K562 (cell line): Measurements from ENCODE around the gene CDC42EP2. TPM values are rescaled to one million over a fixed set of nuclear protein-coding genes. Genes with fewer than 3 reads are reported as not detected.

Experiments
- ATAC-seq: fragments of 200-7000 bp; cut with Tn5 transposase; 3 replicates; pipeline ENCODE4 v1.9.1; 2020; ENCODE audit warnings: moderate library complexity
- BruUV-seq: library from RNA; stranded (reverse); fragments of 400-500 nt; replicated peaks from 2 replicates; lab custom pipeline; 2021; lab: Mats Ljungman, UMichigan
- CTCF ChIA-PET: fragments of 300-600 bp; formaldehyde crosslinking; extraction: SDS; loops from one replicate; lab custom pipeline; 2021; ENCODE audit warnings: low intra/inter-chr PET ratio; lab: Yijun Ruan, JAX
- POLR2A ChIA-PET: fragments of 300-600, 350-650 bp; sonication (Branson Sonifier 250); formaldehyde crosslinking; extraction: SDS; loops from one replicate; lab custom pipeline; 2021; ENCODE audit warnings: antibody characterized with exemption, inconsistent platforms; lab: Yijun Ruan, JAX
- DNase-seq, 4 experiments: peaks; one replicate each; pipeline versions ENCODE4 v3.0.0 to v3.0.0-alpha.2; 2011 to 2018; ENCODE audit warnings: low spot score in 3 of 4, mixed read lengths in 3 of 4; ENCODE audit errors: extremely low read depth in 1 of 4
- FAIRE-seq: peaks from 2 replicates; lab custom pipeline; 2011; peaks lifted over from hg19 to GRCh38; lab: Jason Lieb, UNC
- H2AFZ ChIP-seq: 2 replicates; pipeline ENCODE4 v1.6.0; 2011; ENCODE audit warnings: low read depth, low read length, control low read depth, inconsistent platforms
- H3K27ac ChIP-seq: fragments of 200-600 bp; 3 replicates; pipeline ENCODE4 v1.8.0; 2011; ENCODE audit warnings: low read depth, mild to moderate bottlenecking, control low read depth, inconsistent platforms, low read length, moderate library complexity, mixed read lengths; ENCODE audit errors: extremely low read depth
- H3K27me3 ChIP-seq, 2 experiments: fragments of 300-600 bp in 1 of 2; 2 replicates in 1 of 2; 3 replicates in 1 of 2; pipeline versions ENCODE4 v1.6.0 to v1.8.0; 2011; ENCODE audit warnings: inconsistent platforms in 2 of 2, low read length in 2 of 2, mild to moderate bottlenecking in 1 of 2, mixed read lengths in 1 of 2, moderate library complexity in 1 of 2; ENCODE audit not compliant: control insufficient read depth in 2 of 2, insufficient read depth in 2 of 2
- H3K36me3 ChIP-seq: fragments of 300-600 bp; 3 replicates; pipeline ENCODE4 v1.8.0; 2011; ENCODE audit warnings: mild to moderate bottlenecking, low read length, inconsistent platforms; ENCODE audit not compliant: control insufficient read depth, insufficient read depth
- H3K4me1 ChIP-seq, 2 experiments: fragments of 200-600 bp in 1 of 2; replicated peaks in 1 of 2; 2 replicates in 1 of 2; 3 replicates in 1 of 2; pipeline versions ENCODE4 v1.5.1 to v1.8.0; 2011; ENCODE audit warnings: inconsistent platforms in 2 of 2, low read length in 2 of 2, mild to moderate bottlenecking in 1 of 2, mixed read lengths in 1 of 2, moderate library complexity in 1 of 2; ENCODE audit not compliant: control insufficient read depth in 2 of 2, insufficient read depth in 2 of 2
- H3K4me2 ChIP-seq: 2 replicates; pipeline ENCODE4 v1.6.1; 2011; ENCODE audit warnings: low read length, control low read depth, inconsistent platforms, mixed read lengths; ENCODE audit not compliant: insufficient read depth
- H3K4me3 ChIP-seq: fragments of 200-600 bp; sonication (generic), shearing (Covaris generic); 2 replicates; pipeline ENCODE4 v1.5.1; 2016; ENCODE audit warnings: control low read depth, inconsistent platforms
- H3K79me2 ChIP-seq: fragments of 200-600 bp; 3 replicates; pipeline ENCODE4 v1.8.0; 2011; ENCODE audit warnings: low read length, inconsistent platforms; ENCODE audit not compliant: control insufficient read depth, insufficient read depth
- H3K9ac ChIP-seq, 2 experiments: 2 replicates each; pipeline versions ENCODE4 v1.6.0 to v1.6.1; 2011; ENCODE audit warnings: low read depth in 2 of 2, low read length in 2 of 2, control low read depth in 1 of 2, inconsistent platforms in 1 of 2, mild to moderate bottlenecking in 1 of 2, mixed read lengths in 1 of 2; ENCODE audit not compliant: insufficient read depth in 1 of 2
- H3K9me1 ChIP-seq: one replicate; pipeline ENCODE4 v1.6.0; 2011; ENCODE audit warnings: inconsistent platforms, mild to moderate bottlenecking, low read length, moderate library complexity; ENCODE audit not compliant: control insufficient read depth, insufficient read depth
- H3K9me3 ChIP-seq: replicated peaks from 2 replicates; pipeline ENCODE4 v1.5.1; 2011; ENCODE audit warnings: low read depth, low read length, inconsistent platforms; ENCODE audit not compliant: control insufficient read depth, insufficient read depth
- H4K20me1 ChIP-seq: replicated peaks from 2 replicates; pipeline ENCODE4 v1.6.1; 2011; ENCODE audit warnings: low read length, inconsistent platforms, mixed read lengths; ENCODE audit not compliant: control insufficient read depth, insufficient read depth
- ARID1B ChIP-seq: fragments of 450-650 bp; IDR thresholded peaks from 2 replicates; pipeline ENCODE4 v1.6.1; 2016; ENCODE audit warnings: antibody characterized with exemption, mild to moderate bottlenecking, inconsistent platforms
- CBFA2T3 ChIP-seq: fragments of 450-650 bp; IDR thresholded peaks from 2 replicates; pipeline ENCODE4 v1.6.1; 2017
- CBX1 ChIP-seq: sonication (generic); IDR thresholded peaks from 2 replicates; pipeline ENCODE4 v1.6.1; 2016; ENCODE audit warnings: antibody characterized with exemption, low read depth, mild to moderate bottlenecking
- CEBPZ ChIP-seq: fragments of 150-350 bp; IDR thresholded peaks from 2 replicates; pipeline ENCODE4 v1.6.1; 2014; ENCODE audit warnings: low read depth, mild to moderate bottlenecking, low read length, borderline replicate concordance
- CXXC5 ChIP-seq: fragments of 250-450 bp; sonication (Bioruptor Pico); IDR thresholded peaks from 2 replicates; pipeline ENCODE4 v1.8.0; 2022; ENCODE audit warnings: inconsistent platforms, mild to moderate bottlenecking, moderate library complexity
- FOXP1 ChIP-seq: sonication (generic); formaldehyde crosslinking; IDR thresholded peaks from 2 replicates; pipeline ENCODE4 v1.8.0; 2022; ENCODE audit warnings: mild to moderate bottlenecking, missing genetic modification reagents
- GATA2 ChIP-seq: sonication (generic); formaldehyde crosslinking; IDR thresholded peaks from 2 replicates; pipeline ENCODE4 v1.4.0; 2020; ENCODE audit warnings: mild to moderate bottlenecking, missing genetic modification reagents
- GATAD2A ChIP-seq: fragments of 450-650 bp; IDR thresholded peaks from 2 replicates; pipeline ENCODE4 v1.6.1; 2017
- MTA2 ChIP-seq: fragments of 450-650 bp; IDR thresholded peaks from 2 replicates; pipeline ENCODE4 v1.6.1; 2016; ENCODE audit warnings: low read depth
- NFXL1 ChIP-seq: fragments of 450-650 bp; formaldehyde crosslinking; IDR thresholded peaks from 2 replicates; pipeline ENCODE4 v1.4.0; 2021; ENCODE audit warnings: mild to moderate bottlenecking
- PKNOX1 ChIP-seq: fragments of 450-650 bp; IDR thresholded peaks from 2 replicates; pipeline ENCODE4 v1.6.1; 2016
- RFX1 ChIP-seq: fragments of 450-650 bp; IDR thresholded peaks from 2 replicates; pipeline ENCODE4 v1.6.1; 2016; ENCODE audit warnings: mild to moderate bottlenecking, moderate library complexity
- SMAD4 ChIP-seq: fragments of 250-450 bp; sonication (Bioruptor Pico); conservative IDR thresholded peaks from 2 replicates; pipeline ENCODE4 v1.8.0; 2021; ENCODE audit warnings: inconsistent platforms, mild to moderate bottlenecking, moderate library complexity
- SMARCA5 ChIP-seq: fragments of 450-650 bp; IDR thresholded peaks from 2 replicates; pipeline ENCODE4 v1.6.1; 2016
- TCF3 ChIP-seq: sonication (generic); formaldehyde crosslinking; IDR thresholded peaks from 2 replicates; pipeline ENCODE4 v1.4.0; 2020; ENCODE audit warnings: mild to moderate bottlenecking, missing genetic modification reagents
- ZC3H8 ChIP-seq: fragments of 450-650 bp; IDR thresholded peaks from 2 replicates; pipeline ENCODE4 v1.6.1; 2017
- ZNF551 ChIP-seq: fragments of 250-450 bp; sonication (Bioruptor Pico); IDR thresholded peaks from 2 replicates; pipeline ENCODE4 v1.5.0; 2021; ENCODE audit warnings: mild to moderate bottlenecking, moderate library complexity
- ZSCAN29 ChIP-seq: fragments of 450-650 bp; IDR thresholded peaks from 2 replicates; pipeline ENCODE4 v1.6.1; 2017
- ZSCAN32 ChIP-seq: fragments of 450-650 bp; formaldehyde crosslinking; IDR thresholded peaks from 2 replicates; pipeline ENCODE4 v1.4.0; 2020; ENCODE audit warnings: mild to moderate bottlenecking, moderate library complexity
- WGBS: fragments of 100-300 bp; shearing (Covaris generic); methylation state at CpG from one replicate; pipeline ENCODE4 v1.1.6; 2016; ENCODE audit warnings: low coverage, mixed read lengths; ENCODE audit not compliant: insufficient coverage; ENCODE audit errors: missing lambda C conversion rate; 5-methylcytosine and 5-hydroxymethylcytosine counted together
- in situ Hi-C: fragments of 300-500 bp; cut with MboI; formaldehyde crosslinking; loops from 4 replicates; pipeline ENCODE4 v1.15.0; 2018; ENCODE audit warnings: inconsistent platforms, mixed read lengths
- intact Hi-C: fragments of 100-400 bp; cut with micrococcal nuclease; formaldehyde crosslinking; loops from 2 replicates; pipeline ENCODE4 v1.14.2; 2022
- polyA plus RNA-seq, 8 experiments: library from polyadenylated mRNA; depleted of rRNA in 4 of 8; stranded (reverse) in 5 of 8; unstranded in 3 of 8; fragments of >200 nt; fragmentation: Nextera tagmentation in 2 of 8; fragmentation: Illumina TruSeq in 1 of 8; extraction: Ambion mirVana in 2 of 8; extraction: Trizol in 1 of 8; gene quantifications; 2 replicates each; pipeline versions ENCODE4 v1.2.1 to v1.2.3, GENCODE V29; 2011 to 2014; ENCODE audit warnings: inconsistent platforms in 1 of 8, missing spikeins in 1 of 8
- total RNA-seq, 7 experiments: library from RNA; depleted of rRNA in 6 of 7; stranded (reverse); fragments of >200 nt in 6 of 7; fragmentation: Illumina TruSeq in 2 of 7; extraction: Trizol in 2 of 7; gene quantifications; 2 replicates each; pipeline versions ENCODE4 v1.2.1 to v1.2.3, GENCODE V29; 2011 to 2021; ENCODE audit warnings: low replicate concordance in 1 of 7
- TF ChIP-seq, protein P1 (sequence below): sonication (generic); formaldehyde crosslinking; IDR thresholded peaks from 2 replicates; pipeline ENCODE4 v1.8.1; 2023; ENCODE audit warnings: mild to moderate bottlenecking, missing genetic modification reagents

Gene CDC42EP2
- total and polyA plus RNA-seq, 9 of the 15 experiments (the other 6 are each of a cell fraction or from before 2014, with no cell fraction given), result 0.27 to 3.5 (median 0.83) TPM; not detected in 1

GRCh38 chr11:65357856-65358356, 43.2 kb downstream of the CDC42EP2 start:
- peak; percentile 60 to 74 (median 64) for DNase-seq
- H3K9me3 ChIP-seq, result no peaks in the 10 kb centered on the region
- H3K4me1 ChIP-seq, result peaks cover 34 to 59% of the 10 kb centered on the region in 2 experiments
- no peaks in the 10 kb centered on the region for H3K27me3 ChIP-seq
- ChIA-PET POLR2A (interaction anchor here (0.7 to 15.6 kb wide), 9 partner anchors 13 to 163 kb away, joined by 3 to 253 read pairs (median 4); partner anchors contain the start of genes MALAT1 and NEAT1), CTCF (no interaction called here)
- peaks cover 6% of the 10 kb centered on the region; the same call in 1 of the 2 replicates for H4K20me1 ChIP-seq
- intact Hi-C loops, result no loop called here
- H3K9ac ChIP-seq, result peak overlapping the region; percentile 37 to 83; a peak in 3 of 4 replicates
- in situ Hi-C loops, result no loop called here
- peak overlapping the region; percentile 16; the same call in 1 of the 2 replicates for H2AFZ ChIP-seq
- H3K9me1 ChIP-seq, result no peaks in the 10 kb centered on the region
- H3K79me2 ChIP-seq, result no peaks in the 10 kb centered on the region
- no peak overlapping the region for H3K4me3 ChIP-seq
- no peaks in the 10 kb centered on the region for H3K36me3 ChIP-seq
- WGBS, result 11% methylated on average over 8 of the region's 8 CpGs
- peak overlapping the region; percentile 38; the same call in 1 of the 2 replicates for H3K4me2 ChIP-seq
- BruUV-seq, result no TSS peak
- peak; percentile 54 for ATAC-seq
- FAIRE-seq, result peak; percentile 29
- H3K27ac ChIP-seq, result no peak overlapping the region
- TF ChIP-seq ZC3H8, result no peak
- peak; percentile 42 for TF ChIP-seq CBFA2T3
- peak; percentile 45; the same call in 1 of the 2 replicates for TF ChIP-seq PKNOX1
- TF ChIP-seq CBX1, result no peak
- no peak for TF ChIP-seq TCF3 (CRISPR knock-in tag)
- TF ChIP-seq NFXL1 (CRISPR knock-in tag), result no peak
- peak; percentile 27; the same call in 1 of the 2 replicates for TF ChIP-seq ARID1B
- peak; percentile 36; the same call in 1 of the 2 replicates for TF ChIP-seq GATA2 (CRISPR knock-in tag)
- no peak for TF ChIP-seq SMAD4
- 0 out of 2 replicates have a peak, but pooled peaks have one; percentile 16 for TF ChIP-seq GATAD2A
- no peak for TF ChIP-seq CEBPZ
- no peak for TF ChIP-seq RFX1
- no peak for TF ChIP-seq ZSCAN32 (CRISPR knock-in tag)
- no peak for TF ChIP-seq FOXP1 (CRISPR knock-in tag)
- TF ChIP-seq MTA2, result no peak
- TF ChIP-seq, protein P1, sequence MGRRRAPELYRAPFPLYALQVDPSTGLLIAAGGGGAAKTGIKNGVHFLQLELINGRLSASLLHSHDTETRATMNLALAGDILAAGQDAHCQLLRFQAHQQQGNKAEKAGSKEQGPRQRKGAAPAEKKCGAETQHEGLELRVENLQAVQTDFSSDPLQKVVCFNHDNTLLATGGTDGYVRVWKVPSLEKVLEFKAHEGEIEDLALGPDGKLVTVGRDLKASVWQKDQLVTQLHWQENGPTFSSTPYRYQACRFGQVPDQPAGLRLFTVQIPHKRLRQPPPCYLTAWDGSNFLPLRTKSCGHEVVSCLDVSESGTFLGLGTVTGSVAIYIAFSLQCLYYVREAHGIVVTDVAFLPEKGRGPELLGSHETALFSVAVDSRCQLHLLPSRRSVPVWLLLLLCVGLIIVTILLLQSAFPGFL (CRISPR knock-in tag), result no peak
- no peak for TF ChIP-seq ZNF551 (CRISPR knock-in tag)
- no peak for TF ChIP-seq ZSCAN29
- 0 out of 2 replicates have a peak, but pooled peaks have one; percentile 13 for TF ChIP-seq SMARCA5
- no peak for TF ChIP-seq CXXC5 (CRISPR knock-in tag)
